HG02973 (cell line): ENCODE measurements around the gene FCF1.

Experiments
- ATAC-seq: cut with Tn5 transposase; IDR thresholded peaks from one replicate; pipeline ENCODE4 v1.9.1; 2021; ENCODE audit warnings: moderate library complexity; ENCODE audit not compliant: unreplicated experiment

FCF1 gene

GRCh38 chr14:74712499-74713394 lies at the start of gene FCF1, which contains the start of gene AREL1:
FCF1 (plus strand) TSS chr14:74713144; CDS start chr14:74713198, 54 bp downstream.
AREL1 (minus strand) TSS chr14:74713080; CDS start chr14:74685615, 27,465 bp downstream.
- ATAC-seq: peak; percentile 91

- ATAC-seq: no peak
These were observed 49.1 kb upstream of the FCF1 start for GRCh38 chr14:74663884-74664283.

- ATAC-seq: no peak
These were observed 48.2 kb upstream of the FCF1 start for GRCh38 chr14:74664717-74665116.

GRCh38 chr14:74667758-74668157 lies 45.2 kb upstream of the FCF1 start:
- ATAC-seq: no peak

- ATAC-seq: no peak
These were observed 43.7 kb upstream of the FCF1 start for GRCh38 chr14:74669256-74669655.

- no peak for ATAC-seq
These were observed 43.1 kb upstream of the FCF1 start for GRCh38 chr14:74669846-74670245.

- no peak for ATAC-seq
These were observed 42.1 kb upstream of the FCF1 start for GRCh38 chr14:74670726-74671411.

GRCh38 chr14:74671789-74672188 lies 41.2 kb upstream of the FCF1 start:
- ATAC-seq: no peak

GRCh38 chr14:74673768-74674167 lies 39.2 kb upstream of the FCF1 start:
- ATAC-seq: no peak

- no peak for ATAC-seq
These were observed 37.7 kb upstream of the FCF1 start for GRCh38 chr14:74675219-74675618.

- no peak for ATAC-seq
These were observed 30.6 kb upstream of the FCF1 start for GRCh38 chr14:74682169-74682952.

GRCh38 chr14:74683406-74683805 lies 29.5 kb upstream of the FCF1 start:
- no peak for ATAC-seq

GRCh38 chr14:74684434-74684833 lies 28.5 kb upstream of the FCF1 start:
- ATAC-seq: no peak

- no peak for ATAC-seq
These were observed 27.9 kb upstream of the FCF1 start for GRCh38 chr14:74685056-74685455.

- no peak for ATAC-seq
These were observed 26.8 kb upstream of the FCF1 start for GRCh38 chr14:74685921-74686678.

- no peak for ATAC-seq
These were observed 21.5 kb upstream of the FCF1 start for GRCh38 chr14:74691456-74691855.

GRCh38 chr14:74693191-74693590 lies 19.8 kb upstream of the FCF1 start:
- no peak for ATAC-seq

- no peak for ATAC-seq
These were observed 17.5 kb upstream of the FCF1 start for GRCh38 chr14:74695406-74695805.

- ATAC-seq: no peak
These were observed 15.9 kb upstream of the FCF1 start for GRCh38 chr14:74697011-74697410.

GRCh38 chr14:74697543-74697942 lies 15.4 kb upstream of the FCF1 start:
- no peak for ATAC-seq

GRCh38 chr14:74697976-74698375 lies 15.0 kb upstream of the FCF1 start:
- no peak for ATAC-seq
